IMR-90 (cell line): ENCODE results near the gene DOCK4. TPM values are rescaled to one million over a fixed set of nuclear protein-coding genes. Genes with fewer than 3 reads are reported as not detected.

Experiments
- ATAC-seq: fragments of 200-7000 bp; cut with Tn5 transposase; 2 replicates; pipeline ENCODE4 v1.9.1; 2020; ENCODE audit warnings: low read depth, mild to moderate bottlenecking, moderate library complexity
- BruUV-seq: library from RNA; stranded (reverse); fragments of 400-500 nt; replicated peaks from 2 replicates; lab custom pipeline; 2021; lab: Mats Ljungman, UMichigan
- CTCF ChIA-PET: fragments of 300-600 bp; formaldehyde crosslinking; extraction: SDS; loops from one replicate; lab custom pipeline; 2021; ENCODE audit warnings: antibody characterized with exemption; lab: Yijun Ruan, JAX
- POLR2A ChIA-PET: fragments of 300-600 bp; sonication (Branson Sonifier 250); formaldehyde crosslinking; loops from one replicate; lab custom pipeline; 2022; ENCODE audit warnings: antibody characterized with exemption; ENCODE audit not compliant: unreplicated experiment; lab: Charles Lee
- DNase-seq: peaks from one replicate; pipeline ENCODE4 v3.0.0; 2013
- H2AFZ ChIP-seq: replicated peaks from 2 replicates; pipeline ENCODE3; 2013; ENCODE audit warnings: low read length, mild to moderate bottlenecking; ENCODE audit not compliant: poor library complexity
- H2AK5ac ChIP-seq: 2 replicates; pipeline ENCODE4 v1.6.1; 2013; ENCODE audit warnings: low read depth, low read length, inconsistent platforms
- H2AK9ac ChIP-seq: replicated peaks from 2 replicates; pipeline ENCODE3; 2013; ENCODE audit warnings: mild to moderate bottlenecking, low read depth, low read length, moderate library complexity; ENCODE audit not compliant: poor library complexity
- H2BK120ac ChIP-seq: 2 replicates; pipeline ENCODE4 v1.6.1; 2013; ENCODE audit warnings: low read depth, low read length, inconsistent platforms
- H2BK15ac ChIP-seq: 3 replicates; pipeline ENCODE4 v1.6.1; 2013; ENCODE audit warnings: low read depth, low read length, inconsistent platforms
- H2BK20ac ChIP-seq: 2 replicates; pipeline ENCODE4 v1.6.1; 2013; ENCODE audit warnings: low read depth, mild to moderate bottlenecking, inconsistent platforms, low read length, moderate library complexity
- H2BK5ac ChIP-seq: 2 replicates; pipeline ENCODE4 v1.6.1; 2013; ENCODE audit warnings: mild to moderate bottlenecking, low read depth, low read length, inconsistent platforms; ENCODE audit not compliant: poor library complexity, severe bottlenecking
- H3K14ac ChIP-seq: replicated peaks from 2 replicates; pipeline ENCODE4 v1.6.1; 2013; ENCODE audit warnings: low read depth, low read length, inconsistent platforms
- H3K18ac ChIP-seq: 2 replicates; pipeline ENCODE4 v1.6.1; 2013; ENCODE audit warnings: low read depth, low read length, control low read depth
- H3K23ac ChIP-seq: 2 replicates; pipeline ENCODE4 v1.6.1; 2013; ENCODE audit warnings: low read depth, low read length, inconsistent platforms
- H3K27ac ChIP-seq: 2 replicates; pipeline ENCODE4 v1.5.1; 2013; ENCODE audit warnings: mild to moderate bottlenecking, control low read depth, low read length; ENCODE audit not compliant: insufficient read depth
- H3K27me3 ChIP-seq: 2 replicates; pipeline ENCODE4 v1.6.1; 2013; ENCODE audit warnings: low read length; ENCODE audit not compliant: control insufficient read depth, insufficient read depth
- H3K36me3 ChIP-seq: 2 replicates; pipeline ENCODE4 v1.6.1; 2013; ENCODE audit warnings: low read length, mixed read lengths; ENCODE audit not compliant: control insufficient read depth, insufficient read depth
- H3K4ac ChIP-seq: 2 replicates; pipeline ENCODE4 v1.6.1; 2013; ENCODE audit warnings: low read depth, low read length, inconsistent platforms
- H3K4me1 ChIP-seq: 2 replicates; pipeline ENCODE4 v1.6.1; 2013; ENCODE audit warnings: low read length, mixed read lengths; ENCODE audit not compliant: control insufficient read depth, insufficient read depth
- H3K4me2 ChIP-seq: 2 replicates; pipeline ENCODE4 v1.6.1; 2013; ENCODE audit warnings: low read depth, mild to moderate bottlenecking, control low read depth, low read length, moderate library complexity
- H3K4me3 ChIP-seq: 2 replicates; pipeline ENCODE4 v1.5.1; 2013; ENCODE audit warnings: low read depth, mild to moderate bottlenecking, control low read depth, low read length, moderate library complexity; ENCODE audit not compliant: insufficient read depth
- H3K56ac ChIP-seq: 2 replicates; pipeline ENCODE4 v1.6.1; 2013; ENCODE audit warnings: low read length, inconsistent platforms; ENCODE audit not compliant: insufficient read depth; ENCODE audit errors: extremely low read depth
- H3K79me1 ChIP-seq, 2 experiments: 2 replicates each; pipeline ENCODE4 v1.6.1; 2013; ENCODE audit warnings: low read length in 2 of 2, inconsistent platforms in 1 of 2, low read depth in 1 of 2
- H3K9ac ChIP-seq: 2 replicates; pipeline ENCODE4 v1.6.1; 2013; ENCODE audit warnings: low read depth, low read length, control low read depth
- H3K9me1 ChIP-seq: 2 replicates; pipeline ENCODE4 v1.6.1; 2013; ENCODE audit warnings: low read length, inconsistent platforms; ENCODE audit not compliant: insufficient read depth
- H3K9me3 ChIP-seq: 2 replicates; pipeline ENCODE4 v1.6.1; 2013; ENCODE audit warnings: low read length; ENCODE audit not compliant: control insufficient read depth, insufficient read depth
- H4K20me1 ChIP-seq: 2 replicates; pipeline ENCODE4 v1.6.1; 2013; ENCODE audit warnings: low read length, inconsistent platforms; ENCODE audit not compliant: insufficient read depth
- H4K5ac ChIP-seq: 2 replicates; pipeline ENCODE4 v1.6.1; 2013; ENCODE audit warnings: mild to moderate bottlenecking, low read depth, low read length, control low read depth
- H4K8ac ChIP-seq, 2 experiments: 2 replicates each; pipeline ENCODE4 v1.6.1; 2013; ENCODE audit warnings: low read depth in 2 of 2, low read length in 2 of 2, control low read depth in 1 of 2, inconsistent platforms in 1 of 2
- H4K91ac ChIP-seq: 2 replicates; pipeline ENCODE4 v1.6.1; 2013; ENCODE audit warnings: low read depth, low read length, inconsistent platforms; ENCODE audit not compliant: insufficient read depth
- BHLHE40 ChIP-seq: fragments of 150-350 bp; IDR thresholded peaks from 2 replicates; pipeline ENCODE4 v1.6.1; 2016; ENCODE audit warnings: mild to moderate bottlenecking, low read depth, low read length
- CEBPB ChIP-seq: IDR thresholded peaks from 2 replicates; pipeline ENCODE4 v1.6.1; 2012; ENCODE audit warnings: low read depth, low read length, improper control_type of control experiment
- CHD1 ChIP-seq: IDR thresholded peaks from 2 replicates; pipeline ENCODE4 v1.6.1; 2012; ENCODE audit warnings: low read depth, low read length, improper control_type of control experiment
- CTCF ChIP-seq: conservative IDR thresholded peaks from 2 replicates; pipeline ENCODE4 v1.5.1; 2012; ENCODE audit warnings: mild to moderate bottlenecking, low read depth, low read length, improper control_type of control experiment
- ELK1 ChIP-seq: fragments of 150-350 bp; IDR thresholded peaks from 2 replicates; pipeline ENCODE4 v1.6.1; 2016; ENCODE audit warnings: low read depth, mild to moderate bottlenecking, low read length, moderate library complexity, borderline replicate concordance
- FOS ChIP-seq: fragments of 150-350 bp; IDR thresholded peaks from 2 replicates; pipeline ENCODE4 v1.6.1; 2016; ENCODE audit warnings: low read depth, low read length
- MAFK ChIP-seq: IDR thresholded peaks from 2 replicates; pipeline ENCODE4 v1.6.1; 2012; ENCODE audit warnings: low read depth, low read length, improper control_type of control experiment
- MAZ ChIP-seq: IDR thresholded peaks from 2 replicates; pipeline ENCODE4 v1.6.1; 2012; ENCODE audit warnings: low read depth, mild to moderate bottlenecking, low read length, improper control_type of control experiment, moderate library complexity, borderline replicate concordance
- MXI1 ChIP-seq: IDR thresholded peaks from 2 replicates; pipeline ENCODE4 v1.6.1; 2012; ENCODE audit warnings: low read depth, mild to moderate bottlenecking, low read length, moderate library complexity, borderline replicate concordance
- NFE2L2 ChIP-seq: fragments of 150-350 bp; IDR thresholded peaks from 2 replicates; pipeline ENCODE4 v1.6.1; 2016; ENCODE audit warnings: low read depth, mild to moderate bottlenecking, low read length
- POLR2A ChIP-seq: IDR thresholded peaks from 2 replicates; pipeline ENCODE4 v1.6.1; 2012; ENCODE audit warnings: mild to moderate bottlenecking, low read depth, low read length
- RAD21 ChIP-seq: IDR thresholded peaks from 2 replicates; pipeline ENCODE4 v1.6.1; 2012; ENCODE audit warnings: low read length, improper control_type of control experiment
- RCOR1 ChIP-seq: IDR thresholded peaks from 2 replicates; pipeline ENCODE4 v1.6.1; 2012; ENCODE audit warnings: mild to moderate bottlenecking, low read length, improper control_type of control experiment; ENCODE audit not compliant: insufficient replicate concordance
- RFX5 ChIP-seq: IDR thresholded peaks from 2 replicates; pipeline ENCODE4 v1.8.0; 2012; ENCODE audit warnings: low read depth, mild to moderate bottlenecking, low read length, moderate library complexity
- SMC3 ChIP-seq: fragments of 150-350 bp; IDR thresholded peaks from 2 replicates; pipeline ENCODE4 v1.6.1; 2016; ENCODE audit warnings: low read depth, mild to moderate bottlenecking, antibody characterized with exemption, low read length, moderate library complexity
- USF2 ChIP-seq: fragments of 150-350 bp; IDR thresholded peaks from 2 replicates; pipeline ENCODE4 v1.6.1; 2017; ENCODE audit warnings: mild to moderate bottlenecking, antibody characterized with exemption, low read length, low read depth
- WGBS, 2 experiments: methylation state at CpG; one replicate each; pipeline versions ENCODE4 v1.1.5 to v1.1.7; 2013; ENCODE audit warnings: missing lambda C conversion rate in 2 of 2; ENCODE audit not compliant: insufficient read length in 1 of 2; ENCODE audit errors: extremely low coverage in 2 of 2; 5-methylcytosine and 5-hydroxymethylcytosine counted together
- dilution Hi-C: fragments of 300-500 bp; cut with HindIII; formaldehyde crosslinking; loops from one replicate; pipeline ENCODE4 v1.14.3; 2018; ENCODE audit warnings: low sequenced_read_pairs; ENCODE audit not compliant: unreplicated experiment
- in situ Hi-C: fragments of 300-500 bp; cut with MboI; formaldehyde crosslinking; loops from 3 replicates; pipeline ENCODE4 v1.14.3; 2019; ENCODE audit warnings: low sequenced_read_pairs, inconsistent platforms, mixed read lengths
- intact Hi-C: fragments of 100-400 bp; cut with micrococcal nuclease; formaldehyde crosslinking; loops from 2 replicates; pipeline ENCODE4 v1.10.0; 2022
- polyA plus RNA-seq, 3 experiments: library from polyadenylated mRNA; depleted of rRNA; stranded (reverse); fragments of >200 nt; gene quantifications; 2 replicates each; pipeline ENCODE4 v1.2.3, GENCODE V29; 2012; ENCODE audit warnings: low replicate concordance in 1 of 3
- total RNA-seq: library from RNA; depleted of rRNA; stranded (reverse); fragments of >200 nt; gene quantifications from 2 replicates; pipeline ENCODE4 v1.2.3, GENCODE V29; 2012

DOCK4 gene
- total and polyA plus RNA-seq, 2 of the 4 experiments (the other 2 are of a cell fraction), result 4.4 to 12.2 TPM

- H3K56ac ChIP-seq, result no peak overlapping the region
- BruUV-seq, result no TSS peak
- H3K4ac ChIP-seq, result no peak overlapping the region
- intact Hi-C loops (no loop called here), dilution Hi-C loops (no loop called here), in situ Hi-C loops (no loop called here)
- H2BK5ac ChIP-seq, result no peak overlapping the region
- no peak for ATAC-seq
- no peak overlapping the region for H3K9ac ChIP-seq
- no peak overlapping the region for H2AFZ ChIP-seq
- H3K4me2 ChIP-seq, result no peak overlapping the region
- no peak overlapping the region for H2BK15ac ChIP-seq
- ChIA-PET POLR2A (no interaction called here), CTCF (no interaction called here)
- no peak overlapping the region for H3K23ac ChIP-seq
- H3K27ac ChIP-seq, result no peak overlapping the region
- no peak for DNase-seq
- no peak overlapping the region for H3K14ac ChIP-seq
- H2BK20ac ChIP-seq, result no peak overlapping the region
- H3K4me3 ChIP-seq, result no peak overlapping the region
- H4K8ac ChIP-seq, result no peak overlapping the region
- H3K36me3 ChIP-seq, result 0 out of 2 replicates have a peak, but pooled peaks cover 2% of the 10 kb centered on the region
- H2BK120ac ChIP-seq, result no peak overlapping the region
- no peaks in the 10 kb centered on the region for H3K79me1 ChIP-seq
- TF ChIP-seq CTCF (no peak), CEBPB (no peak), CHD1 (no peak), MAZ (no peak), NFE2L2 (no peak), USF2 (no peak), RCOR1 (no peak), MAFK (no peak), SMC3 (no peak), FOS (no peak), RAD21 (no peak), POLR2A (no peak), MXI1 (no peak), ELK1 (no peak), RFX5 (no peak), BHLHE40 (no peak)
- H3K9me1 ChIP-seq, result 0 out of 2 replicates have a peak, but pooled peaks cover 3% of the 10 kb centered on the region
- H4K5ac ChIP-seq, result no peak overlapping the region
- no CpG with 5 or more reads among the region's 4 CpGs for WGBS, 2 experiments
- no peaks in the 10 kb centered on the region for H3K27me3 ChIP-seq
- no peak overlapping the region for H2AK5ac ChIP-seq
- no peaks in the 10 kb centered on the region for H4K20me1 ChIP-seq
- no peaks in the 10 kb centered on the region for H3K9me3 ChIP-seq
- H3K18ac ChIP-seq, result no peak overlapping the region
- H3K4me1 ChIP-seq, result peaks cover 3% of the 10 kb centered on the region; the same call in 1 of the 2 replicates
- H2AK9ac ChIP-seq, result no peak overlapping the region
- H4K91ac ChIP-seq, result no peak overlapping the region
Observed at GRCh38 chr7:111927353-111928019, 278.7 kb downstream of the DOCK4 start.
